Rectal smooth muscle tissue (tissue), 1 donor: Measurements from ENCODE around the gene TMEM62.

ENCODE experiments used
- H3K27ac ChIP-seq: one replicate; pipeline ENCODE4 v1.7.0; 2013; ENCODE audit warnings: low read depth, low read length, inconsistent platforms
- H3K27me3 ChIP-seq: one replicate; pipeline ENCODE4 v1.7.0; 2013; ENCODE audit warnings: low read length; ENCODE audit not compliant: control insufficient read depth, insufficient read depth
- H3K36me3 ChIP-seq: one replicate; pipeline ENCODE4 v1.7.0; 2013; ENCODE audit warnings: low read length; ENCODE audit not compliant: control insufficient read depth, insufficient read depth
- H3K4me1 ChIP-seq: one replicate; pipeline ENCODE4 v1.7.0; 2013; ENCODE audit warnings: low read length; ENCODE audit not compliant: control insufficient read depth, insufficient read depth
- H3K4me3 ChIP-seq: one replicate; pipeline ENCODE4 v1.7.0; 2013; ENCODE audit warnings: low read length
- H3K9ac ChIP-seq: one replicate; pipeline ENCODE4 v1.7.0; 2013; ENCODE audit warnings: low read length

Gene TMEM62

DNA sequence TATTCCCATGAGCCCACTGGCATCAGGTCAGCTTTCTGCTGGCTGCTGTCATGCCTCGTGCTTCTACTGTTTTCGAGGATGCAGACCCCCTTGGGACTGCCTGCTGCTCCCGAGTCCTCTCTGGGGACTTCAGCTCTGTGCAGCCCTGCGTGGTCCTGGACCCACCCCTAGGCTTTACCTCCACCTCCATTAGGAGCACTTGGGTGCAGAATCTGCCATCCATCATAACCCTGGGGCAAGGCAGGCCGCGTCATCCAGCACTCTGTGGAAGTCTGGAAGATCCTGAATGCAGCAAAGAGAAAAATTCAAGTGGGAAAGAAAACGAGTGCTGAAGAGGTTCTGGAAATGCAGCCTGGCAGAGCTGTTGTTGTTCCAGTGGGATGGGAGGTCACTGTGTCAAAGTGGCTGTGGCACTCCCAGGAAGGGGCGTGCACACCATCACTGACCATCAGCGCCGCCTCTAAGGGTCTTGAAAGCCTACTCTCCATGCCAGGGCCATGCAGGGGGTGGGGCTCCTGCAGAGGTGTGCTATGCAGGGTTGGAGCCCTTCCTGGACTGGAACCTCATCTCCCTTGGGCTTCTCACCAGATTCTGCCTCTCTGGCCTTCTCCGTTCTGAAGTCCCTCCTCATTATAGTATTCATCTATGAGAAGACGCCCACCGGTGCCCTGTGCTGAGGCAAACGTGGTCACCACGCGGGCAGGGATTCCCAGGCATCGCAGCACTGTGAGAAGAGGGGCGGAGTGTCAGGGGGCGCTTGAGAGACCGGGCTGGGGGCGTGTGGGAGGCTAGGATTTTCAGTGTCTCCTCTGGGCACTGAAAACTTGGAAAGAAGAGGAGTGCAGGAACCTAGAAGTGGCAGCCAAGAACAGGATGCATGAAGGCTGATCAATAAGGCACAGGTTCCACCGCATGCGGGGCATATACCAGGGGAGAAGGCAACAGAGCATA is 74.9 kb downstream of the TMEM62 start:
- H3K27me3 ChIP-seq = no peaks in the 10 kb centered on the region
- no peak overlapping the region for H3K27ac ChIP-seq
- no peak overlapping the region for H3K4me3 ChIP-seq
- H3K9ac ChIP-seq = no peak overlapping the region
- H3K36me3 ChIP-seq = no peaks in the 10 kb centered on the region
- no peaks in the 10 kb centered on the region for H3K4me1 ChIP-seq

DNA sequence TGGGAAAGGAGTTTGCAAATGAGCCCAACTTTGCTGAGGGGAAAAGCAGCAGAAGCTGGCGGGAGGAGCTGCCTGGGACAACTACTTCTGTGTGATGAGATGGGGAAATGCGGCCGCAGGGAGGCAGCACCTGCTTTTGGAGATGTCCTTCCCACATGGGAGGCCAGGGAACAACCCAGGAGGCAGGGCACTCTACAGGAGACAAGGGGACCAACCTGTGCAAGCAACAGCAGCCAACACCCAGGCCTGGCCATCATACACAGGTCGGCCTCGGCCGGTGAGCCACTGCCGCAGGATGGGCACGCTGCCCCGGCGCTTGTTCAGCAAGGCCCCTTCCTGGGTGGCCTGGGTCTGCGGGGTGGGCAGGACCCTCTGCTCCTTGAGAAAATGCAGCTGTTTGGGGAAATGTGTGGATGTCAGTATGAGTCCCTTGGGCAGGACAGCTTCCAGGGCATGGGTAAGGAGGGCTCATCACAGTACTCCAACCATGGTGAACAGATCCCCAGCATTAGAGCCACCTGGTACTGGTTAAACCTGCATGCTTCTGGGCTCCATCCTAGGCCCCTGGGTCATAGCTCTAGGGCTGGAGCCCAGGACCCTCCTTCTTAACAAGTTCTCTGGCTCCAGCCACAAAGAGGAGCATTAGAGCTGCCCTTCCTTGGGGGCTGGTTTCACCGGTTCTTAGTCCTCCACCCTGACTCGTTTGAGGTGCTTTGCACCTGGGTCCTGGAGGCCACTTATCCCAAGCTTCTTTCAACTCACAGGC is 75.9 kb downstream of the TMEM62 start:
- H3K27ac ChIP-seq = no peak overlapping the region
- H3K9ac ChIP-seq = no peak overlapping the region
- no peaks in the 10 kb centered on the region for H3K36me3 ChIP-seq
- no peak overlapping the region for H3K4me3 ChIP-seq
- no peaks in the 10 kb centered on the region for H3K4me1 ChIP-seq
- H3K27me3 ChIP-seq = no peaks in the 10 kb centered on the region

DNA sequence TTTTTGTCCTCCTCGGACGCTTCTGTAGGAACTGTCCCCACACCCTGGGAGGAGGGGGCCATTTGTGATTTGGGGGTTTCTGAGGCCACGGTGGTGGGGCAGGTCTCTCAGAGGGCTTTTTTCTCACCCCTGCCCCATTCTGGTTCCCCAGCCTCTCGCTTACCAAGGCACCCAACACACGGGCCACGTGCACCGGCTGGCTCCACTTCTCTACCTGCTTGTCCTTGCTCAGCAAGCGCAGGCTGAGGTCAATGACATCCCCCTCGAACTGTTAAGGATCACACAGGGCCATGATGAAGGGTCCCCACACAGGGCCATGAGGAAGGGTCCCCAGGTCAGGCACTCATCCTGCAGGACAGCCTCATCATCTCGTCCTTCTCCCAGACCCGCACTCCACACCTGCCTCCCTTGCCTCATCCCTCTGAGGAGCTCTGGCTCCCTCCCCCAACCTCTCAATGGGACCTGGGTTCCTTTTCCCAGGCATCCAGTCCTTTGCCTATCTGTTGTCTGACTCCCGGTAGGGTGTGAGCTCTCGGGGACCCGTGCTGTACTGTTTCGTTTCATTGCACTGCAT is 76.9 kb downstream of the TMEM62 start:
- H3K9ac ChIP-seq = no peak overlapping the region
- no peak overlapping the region for H3K27ac ChIP-seq
- H3K4me3 ChIP-seq = no peak overlapping the region
- no peaks in the 10 kb centered on the region for H3K36me3 ChIP-seq
- no peaks in the 10 kb centered on the region for H3K27me3 ChIP-seq
- H3K4me1 ChIP-seq = no peaks in the 10 kb centered on the region

DNA sequence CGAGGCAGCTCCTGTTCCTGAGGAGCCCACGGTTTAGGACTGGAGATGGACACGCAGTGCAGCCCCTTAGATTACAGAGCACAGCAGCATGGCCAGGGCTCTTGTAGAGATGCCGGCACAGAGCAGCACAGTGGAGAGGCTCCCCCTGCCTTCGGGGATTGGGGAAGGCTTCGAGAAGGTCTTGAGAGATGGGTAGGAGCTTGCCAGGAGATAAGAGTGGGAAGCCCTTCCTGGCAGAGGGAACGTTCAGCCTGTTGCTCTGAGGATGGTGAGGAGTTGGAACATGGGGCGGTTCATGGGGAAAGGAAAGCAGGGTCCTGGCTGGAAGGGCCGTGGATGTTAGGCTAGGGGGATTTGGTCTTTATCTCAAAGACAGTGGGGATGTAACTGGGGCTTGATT is 77.4 kb downstream of the TMEM62 start:
- no peak overlapping the region for H3K4me3 ChIP-seq
- H3K36me3 ChIP-seq = no peaks in the 10 kb centered on the region
- H3K9ac ChIP-seq = no peak overlapping the region
- no peak overlapping the region for H3K27ac ChIP-seq
- no peaks in the 10 kb centered on the region for H3K4me1 ChIP-seq
- no peaks in the 10 kb centered on the region for H3K27me3 ChIP-seq

DNA sequence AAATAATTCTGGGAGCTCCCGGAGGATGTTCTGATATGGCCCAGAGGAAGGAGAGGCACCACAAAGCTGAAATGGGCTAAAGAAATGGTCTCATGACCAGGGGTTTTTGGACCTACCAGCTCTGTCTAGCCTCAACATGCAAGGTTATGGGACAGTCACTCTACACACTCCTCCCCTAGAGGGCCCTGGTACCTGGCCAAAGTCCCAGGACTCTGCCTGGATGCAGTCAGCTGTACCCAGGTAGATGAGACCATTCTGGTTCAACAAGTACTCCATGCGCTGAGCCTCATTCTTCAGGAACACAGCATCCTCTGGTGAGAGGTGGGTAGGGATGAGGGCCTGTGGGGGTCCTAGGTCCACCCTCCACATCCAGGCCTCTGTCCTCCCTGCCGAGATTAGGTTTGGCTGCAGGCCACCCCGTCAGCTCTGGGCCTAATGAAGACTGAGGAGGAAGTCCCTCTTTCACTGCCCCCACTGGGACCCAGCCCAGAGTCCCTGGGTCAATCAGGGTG is 77.9 kb downstream of the TMEM62 start:
- Histone ChIP-seq H3K4me3 (no peak overlapping the region), H3K36me3 (no peaks in the 10 kb centered on the region), H3K27me3 (no peaks in the 10 kb centered on the region), H3K9ac (no peak overlapping the region), H3K4me1 (no peaks in the 10 kb centered on the region), H3K27ac (no peak overlapping the region)

DNA sequence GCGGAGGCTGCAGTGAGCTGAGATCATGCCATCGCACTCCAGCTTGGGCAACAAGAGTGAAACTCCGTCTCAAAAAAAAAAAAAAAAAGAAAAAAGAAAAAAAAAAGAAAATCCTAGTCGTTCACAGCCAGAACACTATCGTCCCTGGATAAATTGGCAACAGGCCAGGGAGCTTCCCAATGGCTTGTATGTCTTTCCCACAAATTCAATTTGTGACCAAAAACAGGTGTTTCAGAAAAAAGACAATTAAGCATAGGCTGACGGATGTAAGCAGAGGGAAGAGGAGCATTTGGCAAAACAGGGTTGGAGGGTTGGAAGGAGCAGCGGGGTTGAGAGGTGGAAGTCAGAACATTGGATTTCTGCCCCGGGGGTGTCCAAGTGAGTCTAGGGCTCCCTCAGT is 78.9 kb downstream of the TMEM62 start:
- no peaks in the 10 kb centered on the region for H3K4me1 ChIP-seq
- no peak overlapping the region for H3K9ac ChIP-seq
- H3K36me3 ChIP-seq = no peaks in the 10 kb centered on the region
- no peak overlapping the region for H3K4me3 ChIP-seq
- H3K27ac ChIP-seq = no peak overlapping the region
- no peaks in the 10 kb centered on the region for H3K27me3 ChIP-seq

DNA sequence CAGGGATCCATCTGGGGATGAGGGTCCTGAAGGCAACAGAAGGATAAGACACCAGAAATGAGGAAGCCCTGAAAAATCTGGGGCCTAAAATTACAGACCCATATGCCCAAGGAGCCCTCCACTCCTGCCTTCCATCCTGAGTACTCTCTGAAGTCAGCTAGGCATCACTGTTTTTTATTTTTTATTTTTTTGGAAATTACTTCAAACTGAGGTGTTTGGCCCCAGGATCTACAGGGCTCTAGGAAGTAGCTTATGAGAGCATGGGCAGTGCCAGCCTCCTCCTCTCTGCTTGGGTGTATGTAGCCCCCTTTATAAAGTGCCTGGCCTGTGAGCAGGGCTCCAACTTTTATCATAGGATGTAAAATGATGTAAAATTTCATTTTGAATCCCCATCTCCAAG is 79.6 kb downstream of the TMEM62 start:
- Histone ChIP-seq H3K4me3 (no peak overlapping the region), H3K36me3 (no peaks in the 10 kb centered on the region), H3K27ac (no peak overlapping the region), H3K4me1 (no peaks in the 10 kb centered on the region), H3K27me3 (no peaks in the 10 kb centered on the region), H3K9ac (no peak overlapping the region)

DNA sequence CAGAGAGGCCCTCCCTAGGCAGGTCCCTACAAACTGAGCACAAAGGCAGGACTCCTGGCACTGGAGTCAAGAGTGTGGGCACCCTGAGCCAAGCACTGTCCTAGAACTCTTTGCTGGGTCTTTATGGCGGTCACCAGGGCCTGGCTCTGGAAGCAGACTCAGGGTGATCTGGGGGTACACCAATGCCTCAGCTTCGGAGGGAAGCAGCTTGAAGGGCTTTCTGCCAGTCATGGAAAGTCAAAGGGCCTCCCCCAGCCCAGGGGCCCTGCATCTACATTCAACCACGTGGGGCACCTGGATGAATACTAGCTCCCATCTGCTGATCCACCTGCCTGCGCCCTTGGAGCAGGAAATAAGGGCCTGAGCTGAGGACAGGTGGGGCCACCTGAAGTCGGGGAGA is 80.1 kb downstream of the TMEM62 start:
- H3K4me3 ChIP-seq = no peak overlapping the region
- H3K27me3 ChIP-seq = no peaks in the 10 kb centered on the region
- H3K27ac ChIP-seq = no peak overlapping the region
- no peaks in the 10 kb centered on the region for H3K4me1 ChIP-seq
- no peak overlapping the region for H3K9ac ChIP-seq
- H3K36me3 ChIP-seq = no peaks in the 10 kb centered on the region

DNA sequence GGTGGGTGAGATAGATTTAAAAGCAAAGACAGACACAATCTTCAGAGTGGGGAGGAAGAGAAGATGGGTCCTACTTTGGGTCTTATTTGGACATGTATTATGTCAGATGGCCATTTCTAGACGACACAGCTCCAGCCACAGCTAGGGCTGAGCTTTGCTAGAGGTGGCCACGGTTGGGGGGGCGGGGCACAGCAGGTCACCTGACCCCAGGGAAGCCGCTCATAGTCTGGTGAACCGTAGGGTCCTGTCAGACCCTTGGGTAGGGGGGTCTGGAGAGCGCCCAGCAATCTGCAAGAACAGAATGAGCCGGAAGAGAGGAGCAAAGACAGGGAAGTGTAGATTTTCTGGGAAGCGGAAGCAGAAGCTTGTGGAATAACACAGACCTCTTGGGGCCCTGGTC is 80.8 kb downstream of the TMEM62 start:
- Histone ChIP-seq H3K36me3 (no peaks in the 10 kb centered on the region), H3K4me1 (no peaks in the 10 kb centered on the region), H3K27ac (no peak overlapping the region), H3K27me3 (no peaks in the 10 kb centered on the region), H3K4me3 (no peak overlapping the region), H3K9ac (no peak overlapping the region)

DNA sequence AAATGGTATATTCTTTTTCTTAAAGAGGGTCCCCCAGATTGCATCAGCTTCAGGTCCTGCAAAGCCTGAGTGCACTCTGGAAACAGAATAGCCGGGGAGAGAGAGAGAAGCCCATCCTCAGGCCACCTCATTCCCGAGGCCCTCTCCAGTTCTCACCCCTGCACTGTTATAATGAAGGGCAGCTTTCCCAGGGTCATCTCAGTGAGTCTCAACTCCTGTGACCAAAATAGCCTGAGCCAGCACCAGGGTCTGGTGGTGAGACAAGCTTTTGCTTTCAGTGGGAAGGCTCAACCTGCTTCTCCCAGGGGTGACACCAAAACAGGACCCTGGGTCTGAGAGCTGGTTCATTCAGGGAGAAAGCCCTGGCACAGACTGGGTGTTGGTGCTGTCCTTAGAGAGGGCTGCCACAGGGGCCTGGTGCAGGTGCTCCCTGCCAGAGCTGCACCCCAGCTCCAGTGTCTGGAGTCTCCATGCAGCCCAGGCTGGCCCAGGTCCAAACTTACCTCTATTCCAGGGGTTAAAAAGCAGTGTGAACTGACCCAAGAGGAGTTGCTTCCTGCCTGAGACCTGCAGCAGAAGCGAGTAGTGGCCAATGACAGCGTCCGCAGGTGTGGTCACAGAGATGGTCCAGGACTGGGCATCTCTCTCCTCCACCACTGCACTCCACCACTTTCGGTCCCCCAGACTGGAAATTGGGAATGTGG is 81.4 kb downstream of the TMEM62 start:
- no peak overlapping the region for H3K9ac ChIP-seq
- no peaks in the 10 kb centered on the region for H3K36me3 ChIP-seq
- H3K27me3 ChIP-seq = no peaks in the 10 kb centered on the region
- no peak overlapping the region for H3K27ac ChIP-seq
- H3K4me3 ChIP-seq = no peak overlapping the region
- H3K4me1 ChIP-seq = no peaks in the 10 kb centered on the region

DNA sequence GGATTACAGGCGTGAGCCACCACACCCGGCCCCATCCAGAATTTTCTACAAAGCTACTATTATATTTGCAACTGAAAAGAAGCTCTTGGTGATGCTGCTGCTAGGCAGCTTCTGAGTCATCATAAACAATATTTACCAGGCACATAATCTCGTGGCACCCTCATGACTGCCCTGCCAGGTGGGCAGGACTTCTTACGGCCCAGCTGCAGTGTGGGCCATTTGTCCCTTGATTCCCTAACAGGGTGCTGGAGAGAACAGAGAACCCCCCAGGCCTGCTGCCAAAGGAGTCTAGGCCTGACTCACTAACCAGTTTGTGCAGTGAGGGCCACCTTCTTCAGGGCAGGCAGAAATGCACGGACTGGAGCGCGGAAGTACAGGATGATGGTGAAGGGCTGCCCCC is 82.6 kb downstream of the TMEM62 start:
- Histone ChIP-seq H3K9ac (no peak overlapping the region), H3K4me1 (no peaks in the 10 kb centered on the region), H3K4me3 (no peak overlapping the region), H3K27me3 (no peaks in the 10 kb centered on the region), H3K27ac (no peak overlapping the region), H3K36me3 (no peaks in the 10 kb centered on the region)
